Adrenal gland (tissue), 12 donors: ENCODE measurements around the gene COX14. TPM values are rescaled to one million over a fixed set of nuclear protein-coding genes. Genes with fewer than 3 reads are reported as not detected.

Experiments used
- DNase-seq, 7 donors: peaks; one replicate each; pipeline ENCODE4 v3.0.0-alpha.2; 2019 to 2020
- H3K27ac ChIP-seq, 5 donors: fragments of 200-600 bp; sonication (generic) in 4 of 5; 1 replicate in 3 of 5; 2 replicates in 2 of 5; pipeline versions ENCODE4 v1.5.1 to v1.8.0; 2016 to 2020; ENCODE audit warnings: mild to moderate bottlenecking in 1 of 5
- H3K27me3 ChIP-seq: fragments of 200-600 bp; 2 replicates; pipeline ENCODE4 v1.8.0; 2021
- H3K36me3 ChIP-seq, 2 donors: fragments of 200-600 bp; replicated peaks in 1 of 2; 1 replicate in 1 of 2; 2 replicates in 1 of 2; pipeline versions ENCODE4 v1.5.1 to v1.8.0; 2018 to 2022
- H3K4me1 ChIP-seq, 2 donors: fragments of 200-600 bp; replicated peaks in 1 of 2; 1 replicate in 1 of 2; 2 replicates in 1 of 2; pipeline versions ENCODE4 v1.5.1 to v1.8.0; 2018 to 2021
- H3K4me3 ChIP-seq, 4 donors: fragments of 200-600 bp; sonication (generic) in 3 of 4; one replicate each; pipeline ENCODE4 v1.5.1; 2016 to 2018
- H3K9me3 ChIP-seq, 3 donors: fragments of 200-600 bp; sonication (generic) in 1 of 3; replicated peaks in 1 of 3; 1 replicate in 2 of 3; 2 replicates in 1 of 3; pipeline versions ENCODE4 v1.5.1 to v1.8.0; 2016 to 2021
- POLR2A ChIP-seq, 2 donors: fragments of 450-650 bp; IDR thresholded peaks; one replicate each; pipeline ENCODE4 v1.6.1; 2017; ENCODE audit warnings: antibody characterized with exemption in 2 of 2, mild to moderate bottlenecking in 2 of 2, moderate library complexity in 1 of 2
- WGBS, 4 donors: extraction: QIAGEN DNeasy Blood & Tissue Kit in 2 of 4; methylation state at CpG; one replicate each; pipeline versions ENCODE4 v1.1.5 to v1.1.7; 2013 to 2017; 5-methylcytosine and 5-hydroxymethylcytosine counted together
- intact Hi-C, 2 donors: fragments of 100-400 bp; cut with DNase I; formaldehyde crosslinking; loops; one replicate each; pipeline versions ENCODE4 v1.14.1 to v1.15.0; 2022 to 2023
- polyA plus RNA-seq, 3 donors: library from polyadenylated mRNA; stranded (reverse); fragments of 200-250 nt in 2 of 3; fragments of 350-450 nt in 1 of 3; fragmentation: Illumina TruSeq in 1 of 3; extraction: RNeasy Lipid Tissue Mini Kit (QIAGEN cat#74804) in 1 of 3; gene quantifications; one replicate each; pipeline ENCODE4 v1.2.3, GENCODE V29; 2013 to 2014
- total RNA-seq, 9 donors: library from RNA; depleted of rRNA in 4 of 9; stranded (reverse); fragments of >200 nt in 4 of 9; fragments of 120-200 nt in 1 of 9; fragmentation: NEBNext Ultra II Directional in 1 of 9; extraction: Animal tissue kit (Norgen Biotek cat#: 25700) in 1 of 9; gene quantifications; one replicate each; pipeline versions ENCODE4 v1.1.0 to v1.2.4, GENCODE V29; 2013 to 2023
- TF ChIP-seq, protein P1 (sequence below), 6 experiments: fragments of 450-650 bp in 4 of 6; fragments of 200-600 bp in 2 of 6; sonication (generic) in 1 of 6; IDR thresholded peaks; 1 replicate in 5 of 6; 2 replicates in 1 of 6; pipeline versions ENCODE4 v1.5.1 to v1.8.0; 2016 to 2021; ENCODE audit warnings: antibody characterized with exemption in 6 of 6, mild to moderate bottlenecking in 2 of 6, moderate library complexity in 1 of 6
- donor health status: healthy with polysubstance abuse.
- donor health status: Bipolar disorder and iron deficiency.
- donor health status: DM: yes; HTN: yes; CAD: no.
- donor health status: DM: no; HTN: no; CAD: no.
- donor health status: DM: no; HTN: no; CAD: no.
- donor health status: DM: yes; HTN: yes; CAD: no.

Gene COX14
- total and polyA plus RNA-seq, 12 donors = 61.2 to 150 (median 93.9) TPM

DNA sequence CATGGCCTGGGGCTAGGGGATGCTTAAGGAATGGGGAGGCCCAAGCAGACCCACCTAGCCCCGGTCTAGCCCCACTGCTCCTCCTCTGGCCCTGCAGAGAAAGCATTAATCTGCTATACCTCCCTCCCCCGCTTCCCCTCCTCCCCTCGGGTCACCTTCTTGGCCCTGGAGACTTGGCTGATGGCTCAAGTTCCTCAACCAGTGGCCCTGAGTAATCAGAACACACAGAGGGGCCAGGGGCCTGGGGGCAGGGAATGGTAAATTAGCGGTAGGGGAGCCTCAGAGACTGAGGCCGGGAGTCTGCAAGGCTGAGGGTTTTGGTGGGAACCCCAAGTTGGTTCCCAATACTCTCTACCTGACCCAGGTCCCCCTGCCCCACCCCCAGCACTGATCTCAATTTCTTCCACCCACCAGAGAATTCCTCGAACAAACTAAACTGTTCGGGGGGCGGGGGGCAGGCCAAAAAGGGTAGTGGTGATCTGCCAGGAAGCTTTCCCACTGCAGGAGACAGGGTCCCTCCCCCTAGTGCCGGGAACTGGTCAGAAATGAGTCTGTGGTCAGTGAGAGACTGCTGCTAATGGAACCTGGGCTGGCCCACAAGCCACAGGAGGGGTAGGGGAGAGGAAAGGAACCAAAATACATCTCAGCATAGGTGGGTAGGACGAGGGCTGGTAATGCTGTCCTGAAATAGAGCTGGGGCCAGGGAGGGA is 39.7 kb upstream of the COX14 start:
- WGBS, 4 donors = 64 to 73% (median 69%) methylated on average over 7 to 10 of the region's 10 CpGs
- Histone ChIP-seq H3K4me1 (peaks cover 0 to 4% of the 10 kb centered on the region in 2 donors), H3K27ac (no peak overlapping the region), H3K9me3 (no peaks in the 10 kb centered on the region), H3K36me3 (no peaks in the 10 kb centered on the region), H3K4me3 (no peak overlapping the region), H3K27me3 (no peaks in the 10 kb centered on the region)
- intact Hi-C loops = loop anchor here in 1 of 2 donors (5.0 kb wide), 1 partner anchor 105 kb away; no protein-coding TSS in a partner anchor
- TF ChIP-seq, protein P1, sequence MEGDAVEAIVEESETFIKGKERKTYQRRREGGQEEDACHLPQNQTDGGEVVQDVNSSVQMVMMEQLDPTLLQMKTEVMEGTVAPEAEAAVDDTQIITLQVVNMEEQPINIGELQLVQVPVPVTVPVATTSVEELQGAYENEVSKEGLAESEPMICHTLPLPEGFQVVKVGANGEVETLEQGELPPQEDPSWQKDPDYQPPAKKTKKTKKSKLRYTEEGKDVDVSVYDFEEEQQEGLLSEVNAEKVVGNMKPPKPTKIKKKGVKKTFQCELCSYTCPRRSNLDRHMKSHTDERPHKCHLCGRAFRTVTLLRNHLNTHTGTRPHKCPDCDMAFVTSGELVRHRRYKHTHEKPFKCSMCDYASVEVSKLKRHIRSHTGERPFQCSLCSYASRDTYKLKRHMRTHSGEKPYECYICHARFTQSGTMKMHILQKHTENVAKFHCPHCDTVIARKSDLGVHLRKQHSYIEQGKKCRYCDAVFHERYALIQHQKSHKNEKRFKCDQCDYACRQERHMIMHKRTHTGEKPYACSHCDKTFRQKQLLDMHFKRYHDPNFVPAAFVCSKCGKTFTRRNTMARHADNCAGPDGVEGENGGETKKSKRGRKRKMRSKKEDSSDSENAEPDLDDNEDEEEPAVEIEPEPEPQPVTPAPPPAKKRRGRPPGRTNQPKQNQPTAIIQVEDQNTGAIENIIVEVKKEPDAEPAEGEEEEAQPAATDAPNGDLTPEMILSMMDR (IDR thresholded peaks at IDR 0.05) = no peak
- no peak for TF ChIP-seq POLR2A (IDR thresholded peaks at IDR 0.05)
- no peak for DNase-seq

DNA sequence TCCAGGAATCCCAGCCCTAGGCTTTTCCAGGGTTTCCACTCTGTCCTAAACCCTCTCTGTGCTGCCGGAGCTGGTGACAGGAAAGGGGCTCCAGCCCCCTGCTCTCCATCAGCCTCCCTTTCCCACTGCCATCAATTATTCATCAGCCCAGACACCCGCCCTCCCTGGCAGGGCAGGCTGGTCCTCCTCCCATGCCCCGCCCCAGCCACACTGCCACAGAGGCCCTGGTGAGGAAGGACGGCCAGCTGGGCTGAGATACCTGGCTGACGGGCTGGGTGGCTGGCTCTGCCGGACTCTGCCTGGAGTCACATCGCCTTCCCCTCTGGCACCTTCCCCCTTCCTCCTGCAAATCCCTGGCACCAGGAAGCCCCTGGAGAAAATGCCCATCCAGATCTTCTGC is 38.8 kb upstream of the COX14 start:
- no peak for DNase-seq
- WGBS, 4 donors = 82 to 91% (median 85%) methylated on average over 6 to 7 of the region's 7 CpGs
- no peaks in the 10 kb centered on the region for H3K36me3 ChIP-seq

DNA sequence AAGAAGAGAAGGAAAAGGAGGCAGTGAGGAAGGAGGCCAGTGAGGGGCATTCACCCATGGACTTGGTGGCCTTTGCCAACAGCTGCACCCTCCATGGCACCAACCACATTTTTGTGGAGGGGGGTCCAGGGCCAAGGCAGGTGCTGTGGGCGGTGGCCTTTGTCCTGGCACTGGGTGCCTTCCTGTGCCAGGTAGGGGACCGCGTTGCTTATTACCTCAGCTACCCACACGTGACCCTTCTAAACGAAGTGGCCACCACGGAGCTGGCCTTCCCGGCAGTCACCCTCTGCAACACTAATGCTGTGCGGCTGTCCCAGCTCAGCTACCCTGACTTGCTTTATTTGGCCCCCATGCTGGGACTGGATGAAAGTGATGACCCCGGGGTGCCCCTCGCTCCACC is 38.3 kb upstream of the COX14 start:
- TF ChIP-seq POLR2A (IDR thresholded peaks at IDR 0.05) = no peak
- TF ChIP-seq, protein P1 (IDR thresholded peaks at IDR 0.05) = no peak
- no peaks in the 10 kb centered on the region for H3K27me3 ChIP-seq
- no peak overlapping the region for H3K27ac ChIP-seq
- intact Hi-C loops = loop anchor here in 1 of 2 donors (5.0 kb wide), 1 partner anchor 104 kb away; no protein-coding TSS in a partner anchor
- no peak for DNase-seq
- H3K36me3 ChIP-seq = no peaks in the 10 kb centered on the region
- H3K4me3 ChIP-seq = no peak overlapping the region
- H3K9me3 ChIP-seq = no peaks in the 10 kb centered on the region
- peaks cover 0 to 4% of the 10 kb centered on the region in 2 donors for H3K4me1 ChIP-seq
- 71 to 91% (median 83%) methylated on average over 6 to 10 of the region's 10 CpGs for WGBS, 4 donors

More for the DNA sequence above, 38.8 kb upstream of the COX14 start:
- intact Hi-C loops = loop anchor here in 1 of 2 donors (5.0 kb wide), 1 partner anchor 104 kb away; no protein-coding TSS in a partner anchor
- Histone ChIP-seq H3K27ac (no peak overlapping the region), H3K4me3 (no peak overlapping the region), H3K27me3 (no peaks in the 10 kb centered on the region), H3K4me1 (peaks cover 0 to 4% of the 10 kb centered on the region in 2 donors), H3K9me3 (no peaks in the 10 kb centered on the region)
- TF ChIP-seq, protein P1 (IDR thresholded peaks at IDR 0.05) = no peak
- no peak for TF ChIP-seq POLR2A (IDR thresholded peaks at IDR 0.05)

DNA sequence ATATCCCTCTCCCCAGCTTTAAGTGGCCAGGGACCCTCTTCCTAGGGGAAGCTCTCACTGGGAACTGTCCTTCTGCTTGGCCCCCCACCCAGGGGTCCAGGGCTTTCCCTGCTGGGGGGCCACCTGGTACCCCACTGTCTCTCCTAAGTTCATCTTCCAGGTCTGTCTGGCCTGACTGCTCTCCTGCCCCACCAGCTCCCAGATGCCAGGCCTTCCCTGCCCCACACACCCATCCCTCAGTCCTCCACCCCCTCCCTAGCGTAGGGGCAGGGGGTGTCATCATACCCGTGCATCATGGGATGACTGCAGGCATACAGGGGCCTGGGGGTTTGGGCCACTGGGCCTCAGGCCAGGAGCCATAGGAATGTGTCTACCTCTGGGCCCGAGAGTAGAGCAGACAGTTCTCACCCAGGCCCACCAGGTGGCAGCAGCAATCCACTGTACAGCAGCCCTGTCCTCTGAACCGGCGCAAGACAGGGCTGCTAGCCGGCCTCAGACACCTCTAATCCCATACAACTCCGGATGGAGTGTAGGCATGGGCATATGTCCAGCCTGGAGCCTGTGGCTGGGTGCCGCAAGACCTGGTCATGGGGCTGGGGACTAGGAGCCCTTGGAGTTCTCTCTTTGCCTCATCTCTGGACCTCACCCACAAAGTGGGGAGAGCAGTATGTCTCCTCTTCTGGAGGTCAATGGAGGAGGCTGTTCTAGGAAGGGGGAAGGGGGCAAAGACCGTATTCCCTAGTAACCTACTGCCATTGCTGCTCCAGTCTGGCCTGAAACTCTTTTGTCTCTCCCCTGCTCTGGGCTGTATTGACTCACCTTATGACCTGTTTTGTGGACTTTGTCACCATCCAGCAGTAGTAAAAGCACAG is 36.9 kb upstream of the COX14 start:
- WGBS, 4 donors = 6 to 8% (median 7%) methylated on average over 4 to 9 of the region's 9 CpGs

More for the DNA sequence above, 36.9 kb upstream of the COX14 start:
- peak; percentile 84 to 94 (median 89) for DNase-seq
- TF ChIP-seq POLR2A (IDR thresholded peaks at IDR 0.05) = no peak
- TF ChIP-seq, protein P1 (IDR thresholded peaks at IDR 0.05) = peak; percentile 82 to 98 (median 96)
- H3K27ac ChIP-seq = no peak overlapping the region
- no peaks in the 10 kb centered on the region for H3K27me3 ChIP-seq
- no peaks in the 10 kb centered on the region for H3K9me3 ChIP-seq
- H3K36me3 ChIP-seq = no peaks in the 10 kb centered on the region
- H3K4me3 ChIP-seq = no peak overlapping the region
- peaks cover 0 to 4% of the 10 kb centered on the region in 2 donors for H3K4me1 ChIP-seq
- intact Hi-C loops = loop anchor here (5.0 kb wide), 1 partner anchor 102 kb away; no protein-coding TSS in a partner anchor
